C4-2B (cell line): Measurements from ENCODE around the gene CCDC57.

ENCODE experiments used
- ZFX ChIP-seq: fragments of 450-650 bp; IDR thresholded peaks from 2 replicates; pipeline ENCODE4 v1.6.1; 2017
- TF ChIP-seq, protein P1 (sequence below): fragments of 450-650 bp; conservative IDR thresholded peaks from 2 replicates; pipeline ENCODE4 v1.5.1; 2017; ENCODE audit warnings: mild to moderate bottlenecking

DNA sequence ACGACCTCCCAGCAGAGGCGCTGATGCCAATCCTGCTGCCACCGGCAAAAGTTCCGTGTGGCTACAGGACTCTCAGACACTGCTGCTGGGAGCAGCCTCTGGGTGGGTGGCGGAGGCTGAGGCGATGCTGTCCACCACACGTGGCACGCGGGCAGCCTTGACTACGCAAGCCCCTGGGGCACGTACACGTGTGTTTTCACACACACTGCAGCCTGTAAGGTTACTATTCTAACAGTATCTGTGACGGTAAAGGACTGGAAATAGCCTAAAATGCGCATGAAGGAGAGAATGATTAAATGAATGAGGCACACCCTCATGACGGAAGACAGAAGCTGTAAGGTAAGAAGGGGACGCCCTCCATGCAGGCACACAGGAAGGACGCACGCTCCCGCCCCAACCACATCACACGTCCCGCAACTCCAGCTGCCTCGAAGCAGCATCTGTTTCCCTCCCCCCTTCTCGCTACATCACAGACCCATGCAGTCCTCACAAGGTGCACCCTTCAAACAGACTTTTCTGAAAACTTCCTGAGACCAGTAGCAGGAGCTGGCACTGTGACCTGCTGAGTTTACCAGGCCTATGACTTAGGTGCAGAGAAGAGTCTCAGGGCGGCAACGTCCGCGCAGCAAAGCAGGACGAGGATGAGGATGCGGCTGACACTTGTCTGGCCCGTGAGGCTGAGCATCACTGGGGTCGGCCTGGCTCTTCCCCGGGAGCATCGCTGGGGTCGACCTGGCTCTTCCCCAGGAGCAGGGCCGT is 85.9 kb downstream of the CCDC57 start:
- TF ChIP-seq, protein P1, sequence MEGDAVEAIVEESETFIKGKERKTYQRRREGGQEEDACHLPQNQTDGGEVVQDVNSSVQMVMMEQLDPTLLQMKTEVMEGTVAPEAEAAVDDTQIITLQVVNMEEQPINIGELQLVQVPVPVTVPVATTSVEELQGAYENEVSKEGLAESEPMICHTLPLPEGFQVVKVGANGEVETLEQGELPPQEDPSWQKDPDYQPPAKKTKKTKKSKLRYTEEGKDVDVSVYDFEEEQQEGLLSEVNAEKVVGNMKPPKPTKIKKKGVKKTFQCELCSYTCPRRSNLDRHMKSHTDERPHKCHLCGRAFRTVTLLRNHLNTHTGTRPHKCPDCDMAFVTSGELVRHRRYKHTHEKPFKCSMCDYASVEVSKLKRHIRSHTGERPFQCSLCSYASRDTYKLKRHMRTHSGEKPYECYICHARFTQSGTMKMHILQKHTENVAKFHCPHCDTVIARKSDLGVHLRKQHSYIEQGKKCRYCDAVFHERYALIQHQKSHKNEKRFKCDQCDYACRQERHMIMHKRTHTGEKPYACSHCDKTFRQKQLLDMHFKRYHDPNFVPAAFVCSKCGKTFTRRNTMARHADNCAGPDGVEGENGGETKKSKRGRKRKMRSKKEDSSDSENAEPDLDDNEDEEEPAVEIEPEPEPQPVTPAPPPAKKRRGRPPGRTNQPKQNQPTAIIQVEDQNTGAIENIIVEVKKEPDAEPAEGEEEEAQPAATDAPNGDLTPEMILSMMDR, result no peak
- no peak for TF ChIP-seq ZFX
